Stimulated activated naive CD8-positive, alpha-beta T cell treated with anti-CD3 and anti-CD28 coated beads, Interleukin-15, Interleukin-2, amounts not matched to agents 100 ng/mL and 50 ng/mL, for 24 hours (primary cell): Measurements from ENCODE around the gene ZBTB6.
A peak's percentile ranks its signal among the peaks of the same experiment; 100 is the strongest.
"Not testable (repeated sequence)": the region's sequence is repeated elsewhere in the genome, so short reads cannot be mapped to it uniquely, and the experiment has no call there.

Experiments used
- H3K27ac Mint-ChIP-seq: one replicate; pipeline ENCODE4 v1.8.0; 2021; ENCODE audit warnings: mild to moderate bottlenecking, mixed read lengths
- H3K27me3 Mint-ChIP-seq: one replicate; pipeline ENCODE4 v1.8.0; 2021; ENCODE audit warnings: mixed read lengths
- H3K36me3 Mint-ChIP-seq: one replicate; pipeline ENCODE4 v1.8.0; 2021; ENCODE audit warnings: low read depth, mixed read lengths
- H3K4me1 Mint-ChIP-seq: one replicate; pipeline ENCODE4 v1.8.0; 2021; ENCODE audit warnings: low read depth, mixed read lengths
- H3K4me3 Mint-ChIP-seq: one replicate; pipeline ENCODE4 v1.8.0; 2021; ENCODE audit warnings: mild to moderate bottlenecking, mixed read lengths
- H3K9me3 Mint-ChIP-seq: one replicate; pipeline ENCODE4 v1.8.0; 2021; ENCODE audit warnings: mixed read lengths

ZBTB6 gene

DNA sequence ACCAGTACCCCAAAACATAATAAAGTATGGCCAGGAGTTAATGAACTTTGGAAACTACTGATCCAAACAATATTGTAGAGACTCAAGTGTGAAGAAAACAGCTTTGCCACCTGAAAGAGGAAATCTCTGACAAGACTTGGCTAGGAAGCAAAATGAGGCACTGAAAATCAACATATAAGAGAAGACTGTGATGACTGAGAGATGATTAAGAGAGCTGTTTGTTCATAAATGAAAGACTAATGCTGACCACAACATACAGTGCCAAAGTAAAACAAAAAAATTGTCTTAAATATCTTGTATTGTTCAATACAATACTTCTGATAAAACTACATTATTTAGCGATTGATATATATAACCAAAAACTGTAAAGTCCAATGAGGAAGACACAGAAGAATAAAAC is 15.2 kb downstream of the ZBTB6 start:
- Mint-ChIP-seq H3K4me1 (peaks cover 47% of the 10 kb centered on the region), H3K36me3 (peaks cover 43% of the 10 kb centered on the region), H3K4me3 (no peak overlapping the region), H3K27me3 (no peaks in the 10 kb centered on the region), H3K27ac (peak overlapping the region; percentile 1), H3K9me3 (no peaks in the 10 kb centered on the region)

DNA sequence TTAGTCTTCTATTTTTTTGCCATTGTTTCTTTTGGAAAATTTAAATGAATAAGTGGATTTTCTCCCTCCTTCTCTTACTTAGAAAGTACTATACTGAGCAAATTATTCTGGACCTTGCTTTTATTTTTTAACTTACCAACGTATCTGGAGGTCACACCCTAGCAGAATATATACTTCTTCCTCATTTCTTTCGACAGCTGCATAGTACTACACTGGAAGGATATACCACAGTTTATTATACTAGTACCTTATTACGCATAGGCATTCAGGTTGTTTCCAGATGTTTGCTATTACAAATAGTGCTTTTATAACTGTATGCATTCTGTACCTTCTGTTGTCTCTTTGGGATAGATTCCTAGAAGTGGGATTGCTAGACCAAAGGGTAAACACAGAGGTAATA is 24.6 kb downstream of the ZBTB6 start:
- H3K4me3 Mint-ChIP-seq, result no peak overlapping the region
- H3K36me3 Mint-ChIP-seq, result peaks cover 56% of the 10 kb centered on the region

DNA sequence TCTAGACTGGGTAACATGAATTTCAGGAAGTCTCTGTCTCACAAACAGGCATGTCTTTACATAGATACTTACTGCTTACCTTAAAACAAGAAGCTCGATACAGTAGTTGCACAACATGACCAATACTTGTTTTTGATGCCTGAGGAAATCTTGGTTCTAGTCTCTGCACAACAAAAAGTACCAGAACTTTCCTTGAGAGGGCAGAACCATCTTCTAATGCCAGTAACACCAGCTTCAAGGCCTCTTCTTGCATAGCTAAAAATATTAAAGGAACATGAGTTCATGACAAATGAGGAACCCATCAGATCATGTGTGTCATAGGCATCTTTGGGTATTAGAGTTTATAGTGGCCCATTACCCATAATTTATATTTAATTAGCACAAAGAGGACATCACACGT is 30.0 kb downstream of the ZBTB6 start:
- H3K4me1 Mint-ChIP-seq, result no peaks in the 10 kb centered on the region
- no peaks in the 10 kb centered on the region for H3K27me3 Mint-ChIP-seq
- H3K4me3 Mint-ChIP-seq, result no peak overlapping the region
- H3K36me3 Mint-ChIP-seq, result peaks cover 44% of the 10 kb centered on the region
- H3K9me3 Mint-ChIP-seq, result no peaks in the 10 kb centered on the region
- no peak overlapping the region for H3K27ac Mint-ChIP-seq

More for the DNA sequence above, 24.6 kb downstream of the ZBTB6 start:
- Mint-ChIP-seq H3K27ac (no peak overlapping the region), H3K27me3 (no peaks in the 10 kb centered on the region), H3K4me1 (no peaks in the 10 kb centered on the region), H3K9me3 (no peaks in the 10 kb centered on the region)

DNA sequence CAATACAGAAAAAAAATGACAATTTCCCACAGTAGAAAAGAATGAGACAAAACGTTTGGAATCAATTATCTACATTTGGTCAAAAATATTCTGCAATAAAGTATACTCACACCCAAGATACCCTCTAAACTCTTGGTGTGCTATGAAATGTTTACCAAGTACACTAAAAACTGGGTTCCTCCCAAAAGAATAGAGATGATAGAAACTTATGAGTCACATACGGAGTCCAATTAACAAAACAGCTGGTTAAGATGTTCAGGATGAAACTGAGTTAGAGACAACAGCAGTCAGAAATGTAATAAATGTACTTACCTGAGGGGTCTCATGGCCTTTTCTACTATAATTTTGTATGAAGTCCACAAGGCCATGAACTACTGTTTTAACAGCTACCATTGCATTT is 33.7 kb downstream of the ZBTB6 start:
- H3K27me3 Mint-ChIP-seq, result no peaks in the 10 kb centered on the region
- H3K9me3 Mint-ChIP-seq, result no peaks in the 10 kb centered on the region
- H3K36me3 Mint-ChIP-seq, result peaks cover 59% of the 10 kb centered on the region
- no peak overlapping the region for H3K27ac Mint-ChIP-seq
- no peak overlapping the region for H3K4me3 Mint-ChIP-seq
- H3K4me1 Mint-ChIP-seq, result peaks cover 12% of the 10 kb centered on the region

DNA sequence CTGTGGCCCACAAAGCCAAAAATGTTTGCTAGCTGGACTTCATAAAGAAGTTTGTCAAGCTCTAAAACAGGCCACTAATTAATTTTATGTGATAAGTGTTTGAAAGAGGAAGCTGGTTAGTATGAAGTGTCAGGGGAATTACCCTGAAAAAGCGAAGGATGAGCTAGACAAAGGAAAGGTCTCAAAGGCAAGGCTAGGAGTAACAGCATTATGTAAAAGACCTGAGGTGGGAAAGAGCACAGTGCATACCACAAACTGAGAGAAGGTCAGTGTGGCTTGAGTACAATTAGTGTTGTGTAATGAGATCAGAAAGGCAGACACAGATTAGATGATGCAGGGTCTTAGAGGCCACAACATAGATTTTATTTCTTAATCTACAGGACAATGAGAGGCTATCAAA is 37.6 kb downstream of the ZBTB6 start:
- peaks cover 62% of the 10 kb centered on the region for H3K36me3 Mint-ChIP-seq
- peak overlapping the region; percentile 62 for H3K27ac Mint-ChIP-seq
- no peaks in the 10 kb centered on the region for H3K9me3 Mint-ChIP-seq
- H3K27me3 Mint-ChIP-seq, result no peaks in the 10 kb centered on the region
- no peak overlapping the region for H3K4me3 Mint-ChIP-seq
- H3K4me1 Mint-ChIP-seq, result peaks cover 12% of the 10 kb centered on the region

DNA sequence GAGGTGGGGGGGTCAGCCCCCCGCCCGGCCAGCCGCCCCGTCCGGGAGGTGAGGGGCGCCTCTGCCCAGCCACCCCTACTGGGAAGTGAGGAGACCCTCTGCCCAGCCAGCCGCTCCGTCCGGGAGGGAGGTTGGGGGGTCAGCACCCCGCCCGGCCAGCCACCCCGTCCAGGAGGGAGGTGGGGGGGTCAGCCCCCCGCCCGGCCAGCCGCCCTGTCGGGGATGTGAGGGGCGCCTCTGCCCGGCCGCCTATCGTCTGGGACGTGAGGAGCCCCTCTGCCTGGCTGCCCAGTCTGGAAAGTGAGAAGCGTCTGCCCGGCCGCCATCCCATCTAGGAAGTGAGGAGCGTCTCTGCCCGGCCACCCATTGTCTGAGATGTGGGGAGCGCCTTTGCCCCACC is 45.8 kb downstream of the ZBTB6 start:
- H3K9me3 Mint-ChIP-seq, H3K27ac Mint-ChIP-seq, H3K4me3 Mint-ChIP-seq, H3K27me3 Mint-ChIP-seq, H3K4me1 Mint-ChIP-seq: not testable (repeated sequence)
- peaks cover 51% of the 10 kb centered on the region for H3K36me3 Mint-ChIP-seq

DNA sequence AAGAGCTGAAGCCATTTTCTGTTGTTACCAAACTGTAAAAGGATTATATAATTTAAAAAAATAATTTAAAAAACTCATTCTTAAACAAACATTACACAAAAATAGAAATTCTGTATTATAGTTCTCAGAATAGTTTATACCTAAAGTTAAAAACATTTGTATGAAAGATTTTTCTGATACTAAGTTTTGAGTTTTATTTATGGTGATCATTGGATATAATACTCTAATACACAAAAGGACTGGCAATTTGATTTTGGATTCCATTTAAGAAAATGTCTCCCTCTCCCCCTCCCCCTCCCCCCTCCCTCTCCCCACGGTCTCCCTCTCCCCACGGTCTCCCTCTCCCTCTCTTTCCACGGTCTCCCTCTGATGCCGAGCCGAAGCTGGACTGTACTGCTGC is 47.0 kb downstream of the ZBTB6 start:
- no peak overlapping the region for H3K27ac Mint-ChIP-seq
- H3K4me1 Mint-ChIP-seq, result no peaks in the 10 kb centered on the region
- no peaks in the 10 kb centered on the region for H3K27me3 Mint-ChIP-seq
- H3K9me3 Mint-ChIP-seq, result no peaks in the 10 kb centered on the region
- no peak overlapping the region for H3K4me3 Mint-ChIP-seq
- peaks cover 49% of the 10 kb centered on the region for H3K36me3 Mint-ChIP-seq

DNA sequence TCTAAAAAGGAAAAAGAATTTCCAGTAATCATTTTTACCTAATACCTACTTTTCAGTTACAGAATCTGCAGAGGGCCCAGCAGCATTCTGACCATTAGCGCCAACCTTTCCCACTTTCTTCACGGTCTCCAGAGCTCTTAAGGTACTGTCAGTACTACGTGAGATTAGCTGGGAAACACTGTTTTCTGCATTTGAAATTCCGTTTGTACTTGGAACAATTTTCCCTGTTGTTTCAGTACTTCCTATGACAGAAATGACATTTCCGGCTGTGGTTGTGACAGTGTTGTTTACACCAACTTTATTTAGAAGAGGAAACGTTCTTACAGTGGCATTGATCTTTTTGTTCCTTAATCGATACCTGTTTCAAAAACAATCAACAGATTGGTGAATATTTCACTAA is 47.8 kb downstream of the ZBTB6 start:
- peaks cover 42% of the 10 kb centered on the region for H3K36me3 Mint-ChIP-seq

DNA sequence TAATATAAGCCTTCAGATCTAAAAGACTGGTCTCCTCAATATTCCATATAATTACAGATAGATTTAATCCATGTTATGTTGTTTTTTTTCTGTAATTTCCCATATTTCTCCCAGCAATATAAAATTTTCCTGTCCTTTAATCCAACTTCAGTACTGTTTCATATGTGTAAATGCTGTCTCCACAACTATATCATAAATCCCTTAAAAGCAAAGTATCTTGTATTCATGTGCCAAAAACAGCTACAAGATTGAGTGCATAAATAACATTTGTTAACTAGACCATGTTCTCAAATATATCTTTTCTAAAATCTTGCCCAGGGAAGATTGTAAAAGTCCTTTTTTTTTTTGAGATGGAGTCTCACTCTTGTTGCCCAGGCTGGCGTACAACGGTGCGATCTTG is 49.7 kb downstream of the ZBTB6 start:
- H3K27ac Mint-ChIP-seq, result peak overlapping the region; percentile 37
- no peak overlapping the region for H3K4me3 Mint-ChIP-seq
- no peaks in the 10 kb centered on the region for H3K27me3 Mint-ChIP-seq
- H3K9me3 Mint-ChIP-seq, result no peaks in the 10 kb centered on the region
- H3K36me3 Mint-ChIP-seq, result peaks cover 44% of the 10 kb centered on the region
- H3K4me1 Mint-ChIP-seq, result peaks cover 3% of the 10 kb centered on the region

More for the DNA sequence above, 47.8 kb downstream of the ZBTB6 start:
- H3K9me3 Mint-ChIP-seq, result no peaks in the 10 kb centered on the region
- no peaks in the 10 kb centered on the region for H3K27me3 Mint-ChIP-seq
- H3K4me1 Mint-ChIP-seq, result no peaks in the 10 kb centered on the region
- no peak overlapping the region for H3K4me3 Mint-ChIP-seq
- H3K27ac Mint-ChIP-seq, result no peak overlapping the region

DNA sequence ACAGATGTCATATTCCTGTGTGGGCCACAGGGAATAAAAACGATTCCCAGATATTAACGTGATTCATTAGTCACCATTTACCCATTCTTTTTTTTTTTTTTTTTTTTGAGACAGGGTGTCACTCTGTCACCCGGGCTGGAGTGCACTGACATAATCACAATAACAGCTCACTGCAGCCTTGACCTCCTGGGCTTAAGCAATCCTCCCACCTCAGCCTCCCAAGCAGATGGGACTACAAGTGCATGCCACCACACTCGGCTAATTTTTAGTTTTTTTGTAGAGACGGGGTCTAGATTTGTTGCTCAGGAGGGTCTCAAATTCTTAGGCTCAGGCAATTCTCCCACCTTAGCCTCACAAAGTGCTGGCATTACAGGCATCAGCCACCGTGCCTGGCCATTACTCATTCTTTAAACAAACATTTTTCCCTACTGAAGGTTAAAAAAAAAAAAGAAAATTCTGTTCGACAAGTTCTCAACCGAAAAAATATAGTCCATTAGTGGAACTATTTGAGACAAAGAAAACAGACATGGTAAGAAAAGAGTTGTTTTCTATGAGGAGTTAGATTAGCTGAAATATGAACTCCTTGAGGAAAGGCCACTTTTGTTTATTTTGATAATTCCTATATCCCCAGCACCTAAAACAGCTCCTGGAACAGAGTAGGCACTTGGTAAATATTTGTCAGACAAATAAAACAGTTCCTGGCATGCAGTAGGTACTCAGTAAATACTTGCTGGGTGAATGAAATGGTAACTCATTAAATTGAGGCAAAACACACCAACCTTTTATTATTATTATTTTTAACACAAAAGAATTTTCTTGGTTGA is 52.6 kb downstream of the ZBTB6 start:
- no peaks in the 10 kb centered on the region for H3K27me3 Mint-ChIP-seq
- peaks cover 3% of the 10 kb centered on the region for H3K4me1 Mint-ChIP-seq
- peaks cover 62% of the 10 kb centered on the region for H3K36me3 Mint-ChIP-seq
- H3K27ac Mint-ChIP-seq, result no peak overlapping the region
- no peaks in the 10 kb centered on the region for H3K9me3 Mint-ChIP-seq
- H3K4me3 Mint-ChIP-seq, result no peak overlapping the region
